Kidney (tissue), 14 donors: ENCODE data around the gene NAA11. TPM values are rescaled to one million over a fixed set of nuclear protein-coding genes. Genes with fewer than 3 reads are reported as not detected.
A peak's percentile ranks its signal among the peaks of the same experiment; 100 is the strongest.

ENCODE experiments used
- DNase-seq, 5 donors: peaks; one replicate each; pipeline ENCODE4 v3.0.0-alpha.2; 2013 to 2020
- FAIRE-seq: peaks from 2 replicates; lab custom pipeline; 2012; peaks lifted over from hg19 to GRCh38; lab: Jason Lieb, UNC
- H3K27ac ChIP-seq, 2 donors: one replicate each; pipeline ENCODE4 v1.7.0; 2013; ENCODE audit warnings: low read depth in 2 of 2, low read length in 2 of 2, inconsistent platforms in 1 of 2
- H3K27me3 ChIP-seq: one replicate; pipeline ENCODE4 v1.7.1; 2013; ENCODE audit warnings: low read length, inconsistent platforms; ENCODE audit not compliant: control insufficient read depth, insufficient read depth
- H3K36me3 ChIP-seq, 3 donors: one replicate each; pipeline versions ENCODE4 v1.7.0 to v1.7.1; 2013; ENCODE audit warnings: low read length in 3 of 3, control low read depth in 1 of 3, inconsistent platforms in 1 of 3; ENCODE audit not compliant: insufficient read depth in 3 of 3, control insufficient read depth in 2 of 3
- H3K4me1 ChIP-seq, 3 donors: one replicate each; pipeline versions ENCODE4 v1.7.0 to v1.7.1; 2013; ENCODE audit warnings: low read length in 3 of 3, inconsistent platforms in 1 of 3, low read depth in 1 of 3; ENCODE audit not compliant: control insufficient read depth in 2 of 3, insufficient read depth in 2 of 3
- H3K4me3 ChIP-seq, 3 donors: one replicate each; pipeline versions ENCODE4 v1.7.0 to v1.8.1; 2013; ENCODE audit warnings: low read length in 3 of 3, control low read depth in 1 of 3, inconsistent platforms in 1 of 3
- H3K9ac ChIP-seq, 3 donors: one replicate each; pipeline versions ENCODE4 v1.7.0 to v1.7.1; 2013; ENCODE audit warnings: low read length in 3 of 3, control low read depth in 1 of 3, inconsistent platforms in 1 of 3
- H3K9me3 ChIP-seq, 3 donors: one replicate each; pipeline versions ENCODE4 v1.7.0 to v1.7.1; 2013; ENCODE audit warnings: low read length in 3 of 3, control low read depth in 1 of 3, inconsistent platforms in 1 of 3; ENCODE audit not compliant: control insufficient read depth in 2 of 3, insufficient read depth in 1 of 3
- intact Hi-C: fragments of 100-400 bp; cut with DNase I; formaldehyde crosslinking; loops from one replicate; pipeline ENCODE4 v1.11.1; 2022
- polyA plus RNA-seq: library from polyadenylated mRNA; stranded (reverse); fragments of 350-450 nt; fragmentation: Illumina TruSeq; extraction: RNeasy Lipid Tissue Mini Kit (QIAGEN cat#74804); gene quantifications from one replicate; pipeline ENCODE4 v1.2.3, GENCODE V29; 2014; ENCODE audit warnings: low read depth, low replicate concordance; ENCODE audit not compliant: insufficient read depth
- total RNA-seq: library from RNA; stranded (reverse); fragmentation: NEBNext Ultra II Directional; extraction: Animal tissue kit (Norgen Biotek cat#: 25700); gene quantifications from one replicate; pipeline ENCODE4 v1.2.1, GENCODE V29; 2021
- TF ChIP-seq, protein P1 (sequence below): IDR thresholded peaks from 3 replicates; pipeline ENCODE4 v1.5.1; 2012; ENCODE audit warnings: mild to moderate bottlenecking, moderate library complexity, borderline replicate concordance; ENCODE audit not compliant: insufficient read depth; ENCODE audit errors: extremely low read depth
- donor health status: control.
- donor health status: control.
- donor health status: control.
- donor health status: control.
- donor health status: control.
- donor health status: DM: yes; HTN: yes; CAD: no.
- donor health status: Normal renal cell carcinoma (clear cell type).

NAA11 gene
- total and polyA plus RNA-seq, 2 donors from 2014 or later, result not detected

DNA sequence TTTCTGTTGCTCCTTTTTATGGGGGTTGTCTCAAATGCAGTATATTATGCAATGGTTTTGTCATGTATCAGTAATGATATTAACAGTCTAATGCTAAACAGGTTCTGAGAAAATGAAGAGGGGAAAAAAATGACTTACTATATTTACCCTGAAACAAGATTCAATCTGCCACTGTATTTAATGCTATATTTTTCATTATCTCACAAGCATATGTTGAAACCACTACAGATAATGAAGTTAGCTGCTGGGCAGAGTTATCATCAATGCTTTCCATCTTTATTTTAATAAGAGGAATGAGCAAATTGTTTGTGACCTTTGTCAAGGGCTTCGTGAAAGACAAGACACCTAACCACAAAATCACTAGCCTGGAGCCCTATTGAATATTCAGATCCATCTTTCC is 32.6 kb upstream of the NAA11 start:
- Histone ChIP-seq H3K36me3 (no peaks in the 10 kb centered on the region), H3K4me3 (no peak overlapping the region), H3K27ac (no peak overlapping the region), H3K9ac (no peak overlapping the region), H3K9me3 (no peaks in the 10 kb centered on the region), H3K27me3 (no peaks in the 10 kb centered on the region), H3K4me1 (no peaks in the 10 kb centered on the region)
- intact Hi-C loops, result no loop called here
- no peak for FAIRE-seq
- no peak for DNase-seq
- TF ChIP-seq, protein P1, sequence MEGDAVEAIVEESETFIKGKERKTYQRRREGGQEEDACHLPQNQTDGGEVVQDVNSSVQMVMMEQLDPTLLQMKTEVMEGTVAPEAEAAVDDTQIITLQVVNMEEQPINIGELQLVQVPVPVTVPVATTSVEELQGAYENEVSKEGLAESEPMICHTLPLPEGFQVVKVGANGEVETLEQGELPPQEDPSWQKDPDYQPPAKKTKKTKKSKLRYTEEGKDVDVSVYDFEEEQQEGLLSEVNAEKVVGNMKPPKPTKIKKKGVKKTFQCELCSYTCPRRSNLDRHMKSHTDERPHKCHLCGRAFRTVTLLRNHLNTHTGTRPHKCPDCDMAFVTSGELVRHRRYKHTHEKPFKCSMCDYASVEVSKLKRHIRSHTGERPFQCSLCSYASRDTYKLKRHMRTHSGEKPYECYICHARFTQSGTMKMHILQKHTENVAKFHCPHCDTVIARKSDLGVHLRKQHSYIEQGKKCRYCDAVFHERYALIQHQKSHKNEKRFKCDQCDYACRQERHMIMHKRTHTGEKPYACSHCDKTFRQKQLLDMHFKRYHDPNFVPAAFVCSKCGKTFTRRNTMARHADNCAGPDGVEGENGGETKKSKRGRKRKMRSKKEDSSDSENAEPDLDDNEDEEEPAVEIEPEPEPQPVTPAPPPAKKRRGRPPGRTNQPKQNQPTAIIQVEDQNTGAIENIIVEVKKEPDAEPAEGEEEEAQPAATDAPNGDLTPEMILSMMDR, result no peak

DNA sequence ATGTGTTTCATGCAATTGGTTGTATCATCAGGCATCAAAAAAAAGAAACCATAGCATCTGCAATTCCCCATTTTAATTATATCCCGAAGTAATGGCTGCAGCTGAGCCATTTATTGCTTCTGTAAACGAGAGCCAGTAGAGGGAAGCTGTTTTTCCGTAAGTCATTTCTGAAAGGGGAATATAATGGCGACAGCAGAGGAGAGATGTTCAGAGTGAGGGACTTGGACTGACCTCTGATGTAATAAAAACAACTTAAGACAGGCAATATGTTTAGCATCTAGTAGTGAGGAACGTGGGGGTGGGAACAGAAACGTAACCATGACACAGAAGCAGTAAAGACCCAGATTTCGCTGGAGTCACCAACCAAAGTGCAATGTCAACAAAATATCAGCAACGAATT is 31.5 kb upstream of the NAA11 start:
- no peaks in the 10 kb centered on the region for H3K9me3 ChIP-seq
- peak in 2 of 5 donors; percentile 17 to 35 for DNase-seq
- intact Hi-C loops, result no loop called here

GRCh38 chr4:79353075-79353474 is 27.2 kb upstream of the NAA11 start:
- DNase-seq (no peak), FAIRE-seq (no peak)
- H3K4me3 ChIP-seq, result no peak overlapping the region
- intact Hi-C loops, result no loop called here
- H3K27ac ChIP-seq, result no peak overlapping the region
- no peak overlapping the region for H3K9ac ChIP-seq
- H3K27me3 ChIP-seq, result no peaks in the 10 kb centered on the region
- no peaks in the 10 kb centered on the region for H3K36me3 ChIP-seq
- H3K9me3 ChIP-seq, result peaks cover 0 to 2% (median 0%) of the 10 kb centered on the region in 3 donors
- TF ChIP-seq, protein P1, result no peak
- no peaks in the 10 kb centered on the region for H3K4me1 ChIP-seq

More for the DNA sequence above, 31.5 kb upstream of the NAA11 start:
- Histone ChIP-seq H3K4me1 (no peaks in the 10 kb centered on the region), H3K27me3 (no peaks in the 10 kb centered on the region), H3K4me3 (peak overlapping the region in 1 of 3 donors; percentile 14), H3K36me3 (no peaks in the 10 kb centered on the region), H3K9ac (no peak overlapping the region), H3K27ac (no peak overlapping the region)
- FAIRE-seq, result no peak
- TF ChIP-seq, protein P1, result no peak

GRCh38 chr4:79348405-79348804 is 22.5 kb upstream of the NAA11 start:
- FAIRE-seq, result no peak
- TF ChIP-seq, protein P1, result no peak
- intact Hi-C loops, result no loop called here

More at GRCh38 chr4:79348405-79348804, 22.5 kb upstream of the NAA11 start:
- Histone ChIP-seq H3K4me1 (no peaks in the 10 kb centered on the region), H3K9me3 (peaks cover 0 to 2% (median 0%) of the 10 kb centered on the region in 3 donors), H3K36me3 (no peaks in the 10 kb centered on the region), H3K27ac (no peak overlapping the region), H3K9ac (no peak overlapping the region), H3K4me3 (no peak overlapping the region), H3K27me3 (no peaks in the 10 kb centered on the region)
- no peak for DNase-seq
